Breast epithelium (tissue), 3 donors: ENCODE measurements around the gene CFAP54.
"Not testable (repeated sequence)": the region's sequence is repeated elsewhere in the genome, so short reads cannot be mapped to it uniquely, and the experiment has no call there.

Experiments
- POLR2A ChIP-seq: fragments of 450-650 bp; IDR thresholded peaks from one replicate; pipeline ENCODE4 v1.6.1; 2016; ENCODE audit warnings: antibody characterized with exemption, mild to moderate bottlenecking, moderate library complexity
- TF ChIP-seq, protein P1 (sequence below), 3 donors: fragments of 450-650 bp; IDR thresholded peaks; one replicate each; pipeline ENCODE4 v1.5.1; 2016 to 2017; ENCODE audit warnings: antibody characterized with exemption in 3 of 3, mild to moderate bottlenecking in 3 of 3, moderate library complexity in 3 of 3

DNA sequence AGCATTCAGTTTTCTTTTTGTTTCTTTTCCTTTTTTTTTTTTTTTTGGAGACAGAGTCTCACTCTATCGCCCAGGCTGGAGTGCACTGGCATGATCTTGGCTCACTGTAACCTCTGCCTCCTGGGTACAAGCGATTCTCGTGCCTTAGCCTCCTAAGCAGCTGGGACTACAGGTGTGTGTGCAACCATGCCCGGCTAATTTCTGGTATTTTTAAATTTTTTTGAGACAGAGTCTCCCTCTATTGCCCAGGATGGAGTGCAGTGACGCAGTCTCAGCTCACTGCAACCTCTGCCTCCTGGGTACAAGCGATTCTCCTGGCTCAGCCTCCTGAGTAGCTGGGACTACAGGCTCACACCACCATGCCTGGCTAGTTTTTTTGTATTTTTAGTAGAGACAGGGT lies 30.1 kb upstream of the CFAP54 start:
- TF ChIP-seq, protein P1, sequence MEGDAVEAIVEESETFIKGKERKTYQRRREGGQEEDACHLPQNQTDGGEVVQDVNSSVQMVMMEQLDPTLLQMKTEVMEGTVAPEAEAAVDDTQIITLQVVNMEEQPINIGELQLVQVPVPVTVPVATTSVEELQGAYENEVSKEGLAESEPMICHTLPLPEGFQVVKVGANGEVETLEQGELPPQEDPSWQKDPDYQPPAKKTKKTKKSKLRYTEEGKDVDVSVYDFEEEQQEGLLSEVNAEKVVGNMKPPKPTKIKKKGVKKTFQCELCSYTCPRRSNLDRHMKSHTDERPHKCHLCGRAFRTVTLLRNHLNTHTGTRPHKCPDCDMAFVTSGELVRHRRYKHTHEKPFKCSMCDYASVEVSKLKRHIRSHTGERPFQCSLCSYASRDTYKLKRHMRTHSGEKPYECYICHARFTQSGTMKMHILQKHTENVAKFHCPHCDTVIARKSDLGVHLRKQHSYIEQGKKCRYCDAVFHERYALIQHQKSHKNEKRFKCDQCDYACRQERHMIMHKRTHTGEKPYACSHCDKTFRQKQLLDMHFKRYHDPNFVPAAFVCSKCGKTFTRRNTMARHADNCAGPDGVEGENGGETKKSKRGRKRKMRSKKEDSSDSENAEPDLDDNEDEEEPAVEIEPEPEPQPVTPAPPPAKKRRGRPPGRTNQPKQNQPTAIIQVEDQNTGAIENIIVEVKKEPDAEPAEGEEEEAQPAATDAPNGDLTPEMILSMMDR (IDR thresholded peaks at IDR 0.05) = not testable (repeated sequence)
- not testable (repeated sequence) for TF ChIP-seq POLR2A
